K562 (cell line): ENCODE results near the gene DENND1A. TPM values are rescaled to one million over a fixed set of nuclear protein-coding genes. Genes with fewer than 3 reads are reported as not detected.
A peak's percentile ranks its signal among the peaks of the same experiment; 100 is the strongest.

Experiments used
- ARID1B ChIP-seq: fragments of 450-650 bp; IDR thresholded peaks from 2 replicates; pipeline ENCODE4 v1.6.1; 2016; ENCODE audit warnings: antibody characterized with exemption, mild to moderate bottlenecking, inconsistent platforms
- BHLHE40 ChIP-seq: IDR thresholded peaks from 2 replicates; pipeline ENCODE4 v1.6.1; 2011; ENCODE audit warnings: low read length, improper control_type of control experiment
- CBFA2T3 ChIP-seq: fragments of 450-650 bp; IDR thresholded peaks from 2 replicates; pipeline ENCODE4 v1.6.1; 2017
- CEBPG ChIP-seq, 3 experiments: fragments of 200-800 bp in 1 of 3; sonication (Bioruptor generic) in 1 of 3; sonication (generic) in 1 of 3; formaldehyde crosslinking in 1 of 3; IDR thresholded peaks in 2 of 3; conservative IDR thresholded peaks in 1 of 3; 2 replicates each; pipeline versions ENCODE4 v1.6.1 to v1.8.0; 2016 to 2022; ENCODE audit warnings: missing compliant biosample characterization in 2 of 3, missing genetic modification characterization in 2 of 3, mild to moderate bottlenecking in 1 of 3, missing genetic modification reagents in 1 of 3
- CXXC5 ChIP-seq: fragments of 250-450 bp; sonication (Bioruptor Pico); IDR thresholded peaks from 2 replicates; pipeline ENCODE4 v1.8.0; 2022; ENCODE audit warnings: inconsistent platforms, mild to moderate bottlenecking, moderate library complexity
- EP400 ChIP-seq: fragments of 450-650 bp; IDR thresholded peaks from 2 replicates; pipeline ENCODE4 v1.6.1; 2017; ENCODE audit warnings: antibody characterized with exemption, mild to moderate bottlenecking, moderate library complexity
- MECOM ChIP-seq: fragments of 250-450 bp; sonication (Bioruptor Pico); IDR thresholded peaks from 2 replicates; pipeline ENCODE4 v1.8.0; 2022; ENCODE audit warnings: inconsistent platforms
- RNF2 ChIP-seq: sonication (generic); IDR thresholded peaks from 2 replicates; pipeline ENCODE4 v1.6.1; 2016
- SAFB2 ChIP-seq: fragments of 200-400 bp; formaldehyde crosslinking; IDR thresholded peaks from 2 replicates; pipeline ENCODE4 v1.6.1; 2018; ENCODE audit warnings: borderline replicate concordance, low read length, low read depth, moderate library complexity; ENCODE audit not compliant: severe bottlenecking
- TRIM24 ChIP-seq, 2 experiments: fragments of 450-650 bp; IDR thresholded peaks; 2 replicates each; pipeline ENCODE4 v1.6.1; 2016
- ZBTB7A ChIP-seq: IDR thresholded peaks from 2 replicates; pipeline ENCODE4 v1.6.1; 2011; ENCODE audit warnings: low read depth, mild to moderate bottlenecking, low read length, moderate library complexity, borderline replicate concordance; ENCODE audit not compliant: control insufficient read depth
- ZKSCAN8 ChIP-seq: fragments of 200-800 bp; sonication (Bioruptor generic); IDR thresholded peaks from 2 replicates; pipeline ENCODE4 v1.6.1; 2016; ENCODE audit warnings: missing genetic modification characterization, missing compliant biosample characterization
- polyA plus RNA-seq, 8 experiments: library from polyadenylated mRNA; depleted of rRNA in 4 of 8; stranded (reverse) in 5 of 8; unstranded in 3 of 8; fragments of >200 nt; fragmentation: Nextera tagmentation in 2 of 8; fragmentation: Illumina TruSeq in 1 of 8; extraction: Ambion mirVana in 2 of 8; extraction: Trizol in 1 of 8; gene quantifications; 2 replicates each; pipeline versions ENCODE4 v1.2.1 to v1.2.3, GENCODE V29; 2011 to 2014; ENCODE audit warnings: inconsistent platforms in 1 of 8, missing spikeins in 1 of 8
- total RNA-seq, 7 experiments: library from RNA; depleted of rRNA in 6 of 7; stranded (reverse); fragments of >200 nt in 6 of 7; fragmentation: Illumina TruSeq in 2 of 7; extraction: Trizol in 2 of 7; gene quantifications; 2 replicates each; pipeline versions ENCODE4 v1.2.1 to v1.2.3, GENCODE V29; 2011 to 2021; ENCODE audit warnings: low replicate concordance in 1 of 7
- TF ChIP-seq, protein P1 (sequence below): fragments of 450-650 bp; IDR thresholded peaks from 2 replicates; pipeline ENCODE4 v1.6.1; 2016; ENCODE audit warnings: mild to moderate bottlenecking, moderate library complexity
- TF ChIP-seq, protein P2 (sequence below): fragments of 200-800 bp; sonication (Bioruptor generic); IDR thresholded peaks from 2 replicates; pipeline ENCODE4 v1.6.1; 2017; ENCODE audit warnings: missing genetic modification characterization, missing compliant biosample characterization

DENND1A gene
- total and polyA plus RNA-seq, 9 of the 15 experiments (the other 6 are each of a cell fraction or from before 2014, with no cell fraction given): 7.6 to 29.5 (median 15.7) TPM

DNA sequence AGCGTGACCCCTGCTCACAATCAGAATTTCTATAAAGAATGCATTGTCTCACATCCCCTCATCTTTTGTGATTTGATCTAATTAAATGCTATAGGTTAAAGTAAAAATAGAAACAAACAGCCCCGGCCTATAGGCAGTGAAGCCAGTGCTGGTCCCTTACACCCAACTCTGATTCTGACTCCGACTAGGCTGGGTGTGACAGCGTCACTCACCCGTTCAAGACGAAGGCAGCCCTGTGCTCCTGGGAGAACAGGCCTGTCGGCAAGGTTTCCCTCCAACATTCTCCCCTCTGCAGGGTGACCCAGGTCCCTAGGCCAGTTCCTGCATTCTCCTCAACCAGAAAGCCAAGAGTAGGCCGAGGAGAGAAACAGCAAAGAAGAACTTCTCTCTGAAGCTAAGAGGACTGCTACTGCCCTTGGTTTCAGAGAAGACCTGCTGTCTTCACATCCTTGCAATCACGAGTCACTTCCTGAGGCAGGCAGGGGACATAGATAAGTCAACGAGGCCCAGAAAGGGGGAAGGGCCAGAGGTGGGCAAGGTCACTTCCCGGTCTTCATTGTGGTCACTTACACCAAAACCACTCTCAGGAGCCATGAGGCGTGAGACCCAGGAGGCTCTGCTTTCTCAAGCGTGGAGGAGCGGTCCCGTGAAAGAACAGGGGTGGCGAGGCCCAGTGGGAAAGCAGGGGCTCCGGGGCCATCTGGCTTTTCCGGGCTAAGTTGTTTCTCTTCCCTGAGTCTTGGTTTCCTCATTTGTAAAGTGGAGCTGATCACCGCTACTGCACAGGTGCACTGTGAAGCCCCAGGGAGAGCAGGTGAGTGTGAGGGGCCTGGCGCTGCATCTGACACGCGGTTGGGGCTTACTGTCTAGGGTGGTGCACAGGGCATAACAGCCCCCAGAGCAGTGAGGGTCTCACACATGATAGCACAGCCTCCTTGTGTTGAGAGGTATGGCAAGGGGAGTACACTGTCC lies 373.2 kb downstream of the DENND1A start (continued):
- TF ChIP-seq, protein P1, sequence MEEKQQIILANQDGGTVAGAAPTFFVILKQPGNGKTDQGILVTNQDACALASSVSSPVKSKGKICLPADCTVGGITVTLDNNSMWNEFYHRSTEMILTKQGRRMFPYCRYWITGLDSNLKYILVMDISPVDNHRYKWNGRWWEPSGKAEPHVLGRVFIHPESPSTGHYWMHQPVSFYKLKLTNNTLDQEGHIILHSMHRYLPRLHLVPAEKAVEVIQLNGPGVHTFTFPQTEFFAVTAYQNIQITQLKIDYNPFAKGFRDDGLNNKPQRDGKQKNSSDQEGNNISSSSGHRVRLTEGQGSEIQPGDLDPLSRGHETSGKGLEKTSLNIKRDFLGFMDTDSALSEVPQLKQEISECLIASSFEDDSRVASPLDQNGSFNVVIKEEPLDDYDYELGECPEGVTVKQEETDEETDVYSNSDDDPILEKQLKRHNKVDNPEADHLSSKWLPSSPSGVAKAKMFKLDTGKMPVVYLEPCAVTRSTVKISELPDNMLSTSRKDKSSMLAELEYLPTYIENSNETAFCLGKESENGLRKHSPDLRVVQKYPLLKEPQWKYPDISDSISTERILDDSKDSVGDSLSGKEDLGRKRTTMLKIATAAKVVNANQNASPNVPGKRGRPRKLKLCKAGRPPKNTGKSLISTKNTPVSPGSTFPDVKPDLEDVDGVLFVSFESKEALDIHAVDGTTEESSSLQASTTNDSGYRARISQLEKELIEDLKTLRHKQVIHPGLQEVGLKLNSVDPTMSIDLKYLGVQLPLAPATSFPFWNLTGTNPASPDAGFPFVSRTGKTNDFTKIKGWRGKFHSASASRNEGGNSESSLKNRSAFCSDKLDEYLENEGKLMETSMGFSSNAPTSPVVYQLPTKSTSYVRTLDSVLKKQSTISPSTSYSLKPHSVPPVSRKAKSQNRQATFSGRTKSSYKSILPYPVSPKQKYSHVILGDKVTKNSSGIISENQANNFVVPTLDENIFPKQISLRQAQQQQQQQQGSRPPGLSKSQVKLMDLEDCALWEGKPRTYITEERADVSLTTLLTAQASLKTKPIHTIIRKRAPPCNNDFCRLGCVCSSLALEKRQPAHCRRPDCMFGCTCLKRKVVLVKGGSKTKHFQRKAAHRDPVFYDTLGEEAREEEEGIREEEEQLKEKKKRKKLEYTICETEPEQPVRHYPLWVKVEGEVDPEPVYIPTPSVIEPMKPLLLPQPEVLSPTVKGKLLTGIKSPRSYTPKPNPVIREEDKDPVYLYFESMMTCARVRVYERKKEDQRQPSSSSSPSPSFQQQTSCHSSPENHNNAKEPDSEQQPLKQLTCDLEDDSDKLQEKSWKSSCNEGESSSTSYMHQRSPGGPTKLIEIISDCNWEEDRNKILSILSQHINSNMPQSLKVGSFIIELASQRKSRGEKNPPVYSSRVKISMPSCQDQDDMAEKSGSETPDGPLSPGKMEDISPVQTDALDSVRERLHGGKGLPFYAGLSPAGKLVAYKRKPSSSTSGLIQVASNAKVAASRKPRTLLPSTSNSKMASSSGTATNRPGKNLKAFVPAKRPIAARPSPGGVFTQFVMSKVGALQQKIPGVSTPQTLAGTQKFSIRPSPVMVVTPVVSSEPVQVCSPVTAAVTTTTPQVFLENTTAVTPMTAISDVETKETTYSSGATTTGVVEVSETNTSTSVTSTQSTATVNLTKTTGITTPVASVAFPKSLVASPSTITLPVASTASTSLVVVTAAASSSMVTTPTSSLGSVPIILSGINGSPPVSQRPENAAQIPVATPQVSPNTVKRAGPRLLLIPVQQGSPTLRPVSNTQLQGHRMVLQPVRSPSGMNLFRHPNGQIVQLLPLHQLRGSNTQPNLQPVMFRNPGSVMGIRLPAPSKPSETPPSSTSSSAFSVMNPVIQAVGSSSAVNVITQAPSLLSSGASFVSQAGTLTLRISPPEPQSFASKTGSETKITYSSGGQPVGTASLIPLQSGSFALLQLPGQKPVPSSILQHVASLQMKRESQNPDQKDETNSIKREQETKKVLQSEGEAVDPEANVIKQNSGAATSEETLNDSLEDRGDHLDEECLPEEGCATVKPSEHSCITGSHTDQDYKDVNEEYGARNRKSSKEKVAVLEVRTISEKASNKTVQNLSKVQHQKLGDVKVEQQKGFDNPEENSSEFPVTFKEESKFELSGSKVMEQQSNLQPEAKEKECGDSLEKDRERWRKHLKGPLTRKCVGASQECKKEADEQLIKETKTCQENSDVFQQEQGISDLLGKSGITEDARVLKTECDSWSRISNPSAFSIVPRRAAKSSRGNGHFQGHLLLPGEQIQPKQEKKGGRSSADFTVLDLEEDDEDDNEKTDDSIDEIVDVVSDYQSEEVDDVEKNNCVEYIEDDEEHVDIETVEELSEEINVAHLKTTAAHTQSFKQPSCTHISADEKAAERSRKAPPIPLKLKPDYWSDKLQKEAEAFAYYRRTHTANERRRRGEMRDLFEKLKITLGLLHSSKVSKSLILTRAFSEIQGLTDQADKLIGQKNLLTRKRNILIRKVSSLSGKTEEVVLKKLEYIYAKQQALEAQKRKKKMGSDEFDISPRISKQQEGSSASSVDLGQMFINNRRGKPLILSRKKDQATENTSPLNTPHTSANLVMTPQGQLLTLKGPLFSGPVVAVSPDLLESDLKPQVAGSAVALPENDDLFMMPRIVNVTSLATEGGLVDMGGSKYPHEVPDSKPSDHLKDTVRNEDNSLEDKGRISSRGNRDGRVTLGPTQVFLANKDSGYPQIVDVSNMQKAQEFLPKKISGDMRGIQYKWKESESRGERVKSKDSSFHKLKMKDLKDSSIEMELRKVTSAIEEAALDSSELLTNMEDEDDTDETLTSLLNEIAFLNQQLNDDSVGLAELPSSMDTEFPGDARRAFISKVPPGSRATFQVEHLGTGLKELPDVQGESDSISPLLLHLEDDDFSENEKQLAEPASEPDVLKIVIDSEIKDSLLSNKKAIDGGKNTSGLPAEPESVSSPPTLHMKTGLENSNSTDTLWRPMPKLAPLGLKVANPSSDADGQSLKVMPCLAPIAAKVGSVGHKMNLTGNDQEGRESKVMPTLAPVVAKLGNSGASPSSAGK: peak; percentile 82
- peak; percentile 69 for TF ChIP-seq CXXC5 (CRISPR knock-in tag)
- TF ChIP-seq ARID1B: peak; percentile 70
- peak; percentile 42; the same call in 1 of the 2 replicates for TF ChIP-seq BHLHE40
- TF ChIP-seq CEBPG (CRISPR knock-in tag; IDR thresholded peaks at IDR 0.05): peak; percentile 45; the same call in 1 of the 2 replicates
- TF ChIP-seq CEBPG (tag; conservative IDR thresholded peaks at IDR 0.05 in 1 of 2, IDR thresholded peaks at IDR 0.05 in 1 of 2): no peak
- TF ChIP-seq MECOM (CRISPR knock-in tag): peak; percentile 79
- TF ChIP-seq EP400: peak; percentile 29; the same call in 1 of the 2 replicates
- peak; percentile 79; the same call in 1 of the 2 replicates for TF ChIP-seq RNF2
- TF ChIP-seq, protein P2, sequence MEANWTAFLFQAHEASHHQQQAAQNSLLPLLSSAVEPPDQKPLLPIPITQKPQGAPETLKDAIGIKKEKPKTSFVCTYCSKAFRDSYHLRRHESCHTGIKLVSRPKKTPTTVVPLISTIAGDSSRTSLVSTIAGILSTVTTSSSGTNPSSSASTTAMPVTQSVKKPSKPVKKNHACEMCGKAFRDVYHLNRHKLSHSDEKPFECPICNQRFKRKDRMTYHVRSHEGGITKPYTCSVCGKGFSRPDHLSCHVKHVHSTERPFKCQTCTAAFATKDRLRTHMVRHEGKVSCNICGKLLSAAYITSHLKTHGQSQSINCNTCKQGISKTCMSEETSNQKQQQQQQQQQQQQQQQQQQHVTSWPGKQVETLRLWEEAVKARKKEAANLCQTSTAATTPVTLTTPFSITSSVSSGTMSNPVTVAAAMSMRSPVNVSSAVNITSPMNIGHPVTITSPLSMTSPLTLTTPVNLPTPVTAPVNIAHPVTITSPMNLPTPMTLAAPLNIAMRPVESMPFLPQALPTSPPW (CRISPR knock-in tag): peak; percentile 24; the same call in 1 of the 2 replicates
- TF ChIP-seq CBFA2T3: peak; percentile 61
- peak; percentile 24; the same call in 1 of the 2 replicates for TF ChIP-seq ZKSCAN8
- TF ChIP-seq ZBTB7A: no peak
- no peak for TF ChIP-seq SAFB2
- peak in 1 of 2 experiments; percentile 50; a peak in 1 of 4 replicates for TF ChIP-seq TRIM24 (IDR thresholded peaks at IDR 0.05)
